Neuron (in vitro differentiated cells): ENCODE results near the gene PTCH2.
"Not testable (repeated sequence)": the region's sequence is repeated elsewhere in the genome, so short reads cannot be mapped to it uniquely, and the experiment has no call there.

ENCODE experiments used
- H2AFZ ChIP-seq: one replicate; pipeline ENCODE4 v1.6.1; 2013; ENCODE audit warnings: low read depth, mild to moderate bottlenecking, inconsistent platforms, low read length, moderate library complexity
- H3K27me3 ChIP-seq: one replicate; pipeline ENCODE4 v1.6.1; 2013; ENCODE audit warnings: low read length; ENCODE audit not compliant: insufficient read depth
- H3K36me3 ChIP-seq: one replicate; pipeline ENCODE4 v1.6.1; 2013; ENCODE audit warnings: low read length; ENCODE audit not compliant: insufficient read depth
- H3K4me1 ChIP-seq: one replicate; pipeline ENCODE4 v1.6.1; 2013; ENCODE audit warnings: low read length; ENCODE audit not compliant: insufficient read depth
- H3K4me3 ChIP-seq: 2 replicates; pipeline ENCODE4 v1.5.1; 2013; ENCODE audit warnings: mild to moderate bottlenecking, low read length, moderate library complexity
- H3K9me3 ChIP-seq: one replicate; pipeline ENCODE4 v1.6.1; 2013; ENCODE audit warnings: low read length

The PTCH2 gene

GRCh38 chr1:44857446-44857845 is 14.4 kb upstream of the PTCH2 start:
- no peaks in the 10 kb centered on the region for H3K27me3 ChIP-seq

GRCh38 chr1:44855742-44856141 is 12.7 kb upstream of the PTCH2 start:
- Histone ChIP-seq H3K27me3 (no peaks in the 10 kb centered on the region), H3K4me1 (no peaks in the 10 kb centered on the region), H3K36me3 (peaks cover 6% of the 10 kb centered on the region), H2AFZ (no peak overlapping the region), H3K4me3 (no peak overlapping the region), H3K9me3 (no peaks in the 10 kb centered on the region)

More at GRCh38 chr1:44857446-44857845, 14.4 kb upstream of the PTCH2 start:
- Histone ChIP-seq H3K4me3 (no peak overlapping the region), H3K4me1 (no peaks in the 10 kb centered on the region), H2AFZ (no peak overlapping the region), H3K36me3 (peaks cover 6% of the 10 kb centered on the region), H3K9me3 (no peaks in the 10 kb centered on the region)

GRCh38 chr1:44854970-44855369 is 11.9 kb upstream of the PTCH2 start:
- Histone ChIP-seq H3K36me3 (peaks cover 6% of the 10 kb centered on the region), H3K27me3 (no peaks in the 10 kb centered on the region), H3K4me3 (no peak overlapping the region), H3K9me3 (no peaks in the 10 kb centered on the region), H2AFZ (no peak overlapping the region), H3K4me1 (no peaks in the 10 kb centered on the region)

- Histone ChIP-seq H2AFZ (no peak overlapping the region), H3K36me3 (peaks cover 4% of the 10 kb centered on the region), H3K4me1 (no peaks in the 10 kb centered on the region), H3K4me3 (no peak overlapping the region), H3K9me3 (no peaks in the 10 kb centered on the region), H3K27me3 (no peaks in the 10 kb centered on the region)
Observed at GRCh38 chr1:44853201-44853600, 10.1 kb upstream of the PTCH2 start.

GRCh38 chr1:44851308-44851707 is 8.3 kb upstream of the PTCH2 start:
- peaks cover 2% of the 10 kb centered on the region for H3K36me3 ChIP-seq
- no peaks in the 10 kb centered on the region for H3K9me3 ChIP-seq
- H3K4me1 ChIP-seq = no peaks in the 10 kb centered on the region
- no peak overlapping the region for H3K4me3 ChIP-seq
- no peak overlapping the region for H2AFZ ChIP-seq
- no peaks in the 10 kb centered on the region for H3K27me3 ChIP-seq

GRCh38 chr1:44849575-44850132 is 6.6 kb upstream of the PTCH2 start:
- no peaks in the 10 kb centered on the region for H3K27me3 ChIP-seq
- H3K9me3 ChIP-seq = no peaks in the 10 kb centered on the region
- H3K4me3 ChIP-seq = no peak overlapping the region
- H2AFZ ChIP-seq = no peak overlapping the region
- H3K4me1 ChIP-seq = no peaks in the 10 kb centered on the region
- no peaks in the 10 kb centered on the region for H3K36me3 ChIP-seq

- no peaks in the 10 kb centered on the region for H3K27me3 ChIP-seq
- H2AFZ ChIP-seq = no peak overlapping the region
- no peaks in the 10 kb centered on the region for H3K36me3 ChIP-seq
- H3K4me3 ChIP-seq = no peak overlapping the region
- H3K9me3 ChIP-seq = no peaks in the 10 kb centered on the region
- H3K4me1 ChIP-seq = peaks cover under 1% of the 10 kb centered on the region
Observed at GRCh38 chr1:44848456-44849181, 5.6 kb upstream of the PTCH2 start.

GRCh38 chr1:44847845-44848244 is 4.8 kb upstream of the PTCH2 start:
- no peaks in the 10 kb centered on the region for H3K27me3 ChIP-seq
- H3K4me1 ChIP-seq = peaks cover 3% of the 10 kb centered on the region
- H3K4me3 ChIP-seq = no peak overlapping the region
- no peak overlapping the region for H2AFZ ChIP-seq
- H3K36me3 ChIP-seq = no peaks in the 10 kb centered on the region
- no peaks in the 10 kb centered on the region for H3K9me3 ChIP-seq

- Histone ChIP-seq H3K36me3 (no peaks in the 10 kb centered on the region), H3K4me1 (peaks cover 8% of the 10 kb centered on the region), H3K27me3 (no peaks in the 10 kb centered on the region), H3K9me3 (no peaks in the 10 kb centered on the region), H2AFZ (no peak overlapping the region), H3K4me3 (no peak overlapping the region)
Observed at GRCh38 chr1:44846985-44847384, 3.9 kb upstream of the PTCH2 start.

GRCh38 chr1:44842486-44842861 is 579 bp downstream of the PTCH2 start:
- Histone ChIP-seq H3K36me3 (no peaks in the 10 kb centered on the region), H3K4me3 (peak overlapping the region; percentile 54), H2AFZ (peak overlapping the region; percentile 46), H3K4me1 (peaks cover 13% of the 10 kb centered on the region), H3K27me3 (no peaks in the 10 kb centered on the region), H3K9me3 (no peaks in the 10 kb centered on the region)

- no peak overlapping the region for H3K4me3 ChIP-seq
- H3K27me3 ChIP-seq = no peaks in the 10 kb centered on the region
Observed at GRCh38 chr1:44839576-44839975, 3.5 kb downstream of the PTCH2 start.

GRCh38 chr1:44838294-44838693 is 4.8 kb downstream of the PTCH2 start:
- H3K4me1 ChIP-seq = peaks cover 10% of the 10 kb centered on the region
- not testable (repeated sequence) for H3K9me3 ChIP-seq, H3K27me3 ChIP-seq, H2AFZ ChIP-seq, H3K4me3 ChIP-seq, H3K36me3 ChIP-seq

More at GRCh38 chr1:44839576-44839975, 3.5 kb downstream of the PTCH2 start:
- H2AFZ ChIP-seq = no peak overlapping the region
- H3K4me1 ChIP-seq = peaks cover 13% of the 10 kb centered on the region
- H3K9me3 ChIP-seq = no peaks in the 10 kb centered on the region
- H3K36me3 ChIP-seq = no peaks in the 10 kb centered on the region

- Histone ChIP-seq H3K9me3 (no peaks in the 10 kb centered on the region), H3K27me3 (no peaks in the 10 kb centered on the region), H3K4me3 (no peak overlapping the region), H2AFZ (no peak overlapping the region), H3K4me1 (no peaks in the 10 kb centered on the region), H3K36me3 (no peaks in the 10 kb centered on the region)
Observed at GRCh38 chr1:44835738-44836675, 7.0 kb downstream of the PTCH2 start.
